Ascending aorta (tissue), 2 donors: ENCODE results near the gene FOXI1. TPM values are rescaled to one million over a fixed set of nuclear protein-coding genes. Genes with fewer than 3 reads are reported as not detected.

Source experiments
- DNase-seq, 2 donors: peaks; one replicate each; pipeline ENCODE4 v3.0.0-alpha.2; 2019; ENCODE audit warnings: low spot score in 2 of 2
- H3K27ac ChIP-seq, 2 donors: fragments of 200-600 bp; sonication (generic); one replicate each; pipeline ENCODE4 v1.5.1; 2016 to 2017; ENCODE audit warnings: mild to moderate bottlenecking in 1 of 2
- H3K27me3 ChIP-seq: fragments of 200-600 bp; sonication (generic); one replicate; pipeline ENCODE4 v1.5.1; 2017
- H3K36me3 ChIP-seq, 2 donors: fragments of 200-600 bp; sonication (generic); one replicate each; pipeline ENCODE4 v1.5.1; 2016
- H3K4me1 ChIP-seq, 2 donors: fragments of 200-600 bp; sonication (generic); one replicate each; pipeline ENCODE4 v1.5.1; 2016 to 2017; ENCODE audit warnings: mild to moderate bottlenecking in 1 of 2
- H3K4me3 ChIP-seq, 2 donors: fragments of 200-600 bp; sonication (generic); one replicate each; pipeline ENCODE4 v1.5.1; 2016 to 2017; ENCODE audit warnings: mild to moderate bottlenecking in 1 of 2
- H3K9me3 ChIP-seq, 2 donors: fragments of 200-600 bp; sonication (generic); one replicate each; pipeline ENCODE4 v1.5.1; 2016
- intact Hi-C: fragments of 100-400 bp; cut with DNase I; formaldehyde crosslinking; loops from one replicate; pipeline ENCODE4 v1.15.1; 2023
- total RNA-seq: library from RNA; depleted of rRNA; stranded (reverse); fragments of >200 nt; gene quantifications from one replicate; pipeline ENCODE4 v1.1.0, GENCODE V29; 2016
- TF ChIP-seq, protein P1 (sequence below), 3 experiments: fragments of 200-600 bp in 2 of 3; fragments of 450-650 bp in 1 of 3; sonication (generic) in 2 of 3; IDR thresholded peaks; one replicate each; pipeline ENCODE4 v1.5.1; 2016 to 2019; ENCODE audit warnings: antibody characterized with exemption in 3 of 3, mild to moderate bottlenecking in 1 of 3, moderate library complexity in 1 of 3

FOXI1 gene
- total RNA-seq, 1 donor from 2014 or later = not detected

DNA sequence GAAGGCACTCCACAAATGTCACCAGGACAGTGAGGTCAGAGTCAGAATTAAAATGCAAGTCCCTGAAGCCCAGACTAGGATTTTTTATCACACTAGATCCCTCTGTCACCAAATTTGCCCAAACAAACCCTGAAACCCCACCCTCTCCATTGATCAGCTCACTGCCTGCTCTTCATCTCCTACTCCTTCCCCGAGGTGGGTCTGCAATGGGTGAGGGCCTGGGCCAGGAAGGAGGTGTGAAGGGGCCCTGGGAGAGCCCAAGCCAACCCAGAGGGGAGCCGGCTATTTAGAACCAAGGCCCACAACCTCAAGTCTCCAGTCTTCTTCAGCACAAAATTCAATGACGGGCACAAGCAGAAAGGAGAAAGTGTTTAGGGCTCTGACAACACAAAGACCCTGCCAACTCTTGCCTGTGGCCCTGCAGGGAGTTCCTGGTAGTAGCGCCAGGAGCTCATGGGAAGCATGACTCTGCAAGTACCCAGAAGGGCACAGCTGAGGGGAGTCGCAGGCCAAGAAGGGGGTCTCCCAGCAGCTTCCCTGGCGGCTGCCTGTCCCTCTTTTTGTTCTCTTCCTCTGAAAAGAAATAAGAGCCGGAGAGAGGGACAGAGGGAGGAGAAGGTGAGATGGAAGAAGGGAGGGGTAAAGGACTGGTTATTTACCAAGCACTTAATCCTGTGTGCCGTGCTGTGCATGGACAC lies 5.5 kb downstream of the FOXI1 start:
- TF ChIP-seq, protein P1, sequence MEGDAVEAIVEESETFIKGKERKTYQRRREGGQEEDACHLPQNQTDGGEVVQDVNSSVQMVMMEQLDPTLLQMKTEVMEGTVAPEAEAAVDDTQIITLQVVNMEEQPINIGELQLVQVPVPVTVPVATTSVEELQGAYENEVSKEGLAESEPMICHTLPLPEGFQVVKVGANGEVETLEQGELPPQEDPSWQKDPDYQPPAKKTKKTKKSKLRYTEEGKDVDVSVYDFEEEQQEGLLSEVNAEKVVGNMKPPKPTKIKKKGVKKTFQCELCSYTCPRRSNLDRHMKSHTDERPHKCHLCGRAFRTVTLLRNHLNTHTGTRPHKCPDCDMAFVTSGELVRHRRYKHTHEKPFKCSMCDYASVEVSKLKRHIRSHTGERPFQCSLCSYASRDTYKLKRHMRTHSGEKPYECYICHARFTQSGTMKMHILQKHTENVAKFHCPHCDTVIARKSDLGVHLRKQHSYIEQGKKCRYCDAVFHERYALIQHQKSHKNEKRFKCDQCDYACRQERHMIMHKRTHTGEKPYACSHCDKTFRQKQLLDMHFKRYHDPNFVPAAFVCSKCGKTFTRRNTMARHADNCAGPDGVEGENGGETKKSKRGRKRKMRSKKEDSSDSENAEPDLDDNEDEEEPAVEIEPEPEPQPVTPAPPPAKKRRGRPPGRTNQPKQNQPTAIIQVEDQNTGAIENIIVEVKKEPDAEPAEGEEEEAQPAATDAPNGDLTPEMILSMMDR (IDR thresholded peaks at IDR 0.05) = no peak
- Histone ChIP-seq H3K4me1 (no peaks in the 10 kb centered on the region), H3K4me3 (no peak overlapping the region), H3K9me3 (no peaks in the 10 kb centered on the region), H3K27me3 (no peaks in the 10 kb centered on the region), H3K27ac (no peak overlapping the region), H3K36me3 (no peaks in the 10 kb centered on the region)
- peak in 1 of 2 donors; percentile 40 for DNase-seq
- intact Hi-C loops = no loop called here

DNA sequence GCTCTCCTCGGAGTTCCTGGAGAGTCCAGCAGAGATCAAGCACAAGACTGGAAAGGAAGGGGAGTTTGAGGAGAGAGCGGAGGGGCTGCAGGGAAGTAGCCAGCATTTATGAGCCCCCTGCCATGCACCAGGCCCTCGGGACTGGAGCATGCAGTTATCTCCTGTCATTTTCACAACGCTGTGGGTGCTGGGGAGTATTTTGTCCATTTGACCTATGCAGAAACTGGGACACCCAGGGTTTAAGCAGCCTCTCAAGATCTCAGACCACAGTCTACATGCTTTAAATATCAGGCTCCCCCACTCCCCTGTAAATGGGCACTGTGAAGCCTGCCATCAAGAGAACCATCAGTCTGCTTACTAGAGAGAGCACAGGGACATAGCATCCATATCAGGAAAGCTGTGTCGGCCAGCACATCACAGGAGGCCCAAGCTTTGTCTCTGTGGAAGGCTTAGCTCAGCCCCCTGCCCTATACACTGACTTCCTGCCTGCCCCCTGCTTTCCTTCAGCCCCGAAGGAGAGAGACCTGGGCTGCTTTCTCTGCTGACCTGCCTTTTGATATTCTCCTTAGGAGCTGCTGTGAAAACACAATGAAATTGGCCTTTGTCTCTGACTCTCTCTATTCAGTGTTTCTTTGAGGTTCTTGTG lies 7.3 kb downstream of the FOXI1 start:
- DNase-seq = peak in 1 of 2 donors; percentile 38
- intact Hi-C loops = no loop called here
- TF ChIP-seq, protein P1 (IDR thresholded peaks at IDR 0.05) = no peak
- no peak overlapping the region for H3K4me3 ChIP-seq
- H3K36me3 ChIP-seq = no peaks in the 10 kb centered on the region
- no peak overlapping the region for H3K27ac ChIP-seq
- no peaks in the 10 kb centered on the region for H3K9me3 ChIP-seq
- no peaks in the 10 kb centered on the region for H3K27me3 ChIP-seq
- H3K4me1 ChIP-seq = no peaks in the 10 kb centered on the region

DNA sequence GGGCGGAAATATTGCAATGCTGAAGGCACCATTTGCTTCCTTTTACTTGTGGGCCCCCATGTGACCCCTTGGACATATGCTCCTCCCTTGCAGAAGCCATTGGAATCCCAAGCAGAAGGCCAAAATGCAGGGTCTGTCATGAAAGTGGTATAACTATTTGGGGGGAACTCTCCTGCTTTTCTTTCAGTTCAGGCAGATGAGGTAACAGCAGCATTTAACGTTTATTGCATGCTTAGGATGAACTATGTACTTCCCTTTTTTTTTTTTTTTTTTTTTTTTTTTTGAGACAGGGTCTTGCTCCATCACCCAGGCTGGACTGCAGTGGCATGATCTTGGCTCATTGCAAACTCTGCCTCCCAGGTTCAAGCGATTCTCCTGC lies 7.8 kb downstream of the FOXI1 start:
- Histone ChIP-seq H3K36me3 (no peaks in the 10 kb centered on the region), H3K9me3 (no peaks in the 10 kb centered on the region), H3K27me3 (no peaks in the 10 kb centered on the region), H3K27ac (no peak overlapping the region), H3K4me1 (no peaks in the 10 kb centered on the region), H3K4me3 (no peak overlapping the region)
- no peak for DNase-seq
- intact Hi-C loops = no loop called here
- TF ChIP-seq, protein P1 (IDR thresholded peaks at IDR 0.05) = no peak

DNA sequence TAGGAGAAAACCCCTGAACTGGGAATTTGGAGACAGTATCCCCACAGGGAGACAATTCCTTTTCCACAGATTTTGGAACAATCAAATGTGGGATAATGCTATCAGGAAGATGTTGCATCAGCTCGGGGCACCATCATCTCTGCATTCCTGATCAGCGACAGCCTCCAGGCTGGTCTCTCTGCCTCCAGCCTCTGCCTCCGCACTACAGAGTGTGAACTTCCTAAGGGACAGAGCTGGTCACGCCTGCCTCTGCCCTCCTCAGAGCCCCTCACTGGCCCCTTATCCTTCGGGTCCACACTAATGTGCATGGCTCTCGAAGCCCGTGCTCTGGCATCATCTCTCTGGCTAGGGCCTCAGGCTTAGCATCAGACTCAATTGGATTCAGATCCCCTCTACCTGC lies 8.6 kb downstream of the FOXI1 start:
- TF ChIP-seq, protein P1 (IDR thresholded peaks at IDR 0.05) = no peak
- H3K4me3 ChIP-seq = no peak overlapping the region
- H3K36me3 ChIP-seq = no peaks in the 10 kb centered on the region
- no peaks in the 10 kb centered on the region for H3K9me3 ChIP-seq
- peak in 1 of 2 donors; percentile 12 for DNase-seq
- H3K27me3 ChIP-seq = no peaks in the 10 kb centered on the region
- intact Hi-C loops = no loop called here
- no peak overlapping the region for H3K27ac ChIP-seq
- H3K4me1 ChIP-seq = no peaks in the 10 kb centered on the region

DNA sequence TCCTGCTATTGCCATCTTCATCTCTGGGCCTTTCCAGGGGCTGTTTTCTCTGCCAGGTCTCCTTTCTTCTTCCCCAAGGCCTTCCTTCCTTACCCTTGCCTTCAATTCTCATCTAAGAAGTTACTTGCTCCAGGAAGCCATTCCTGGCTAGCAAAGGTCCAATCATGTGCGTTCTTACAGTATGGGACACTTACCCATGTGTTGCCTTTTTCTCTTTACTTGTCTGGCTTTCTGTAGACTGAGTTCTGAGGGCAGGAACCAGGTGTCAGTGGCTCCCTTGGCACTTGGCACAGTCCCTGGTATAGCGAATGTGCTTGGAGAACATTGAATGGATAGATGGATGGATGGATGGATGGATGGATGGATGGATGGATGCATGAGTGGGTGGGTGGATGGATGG lies 10.2 kb downstream of the FOXI1 start:
- Histone ChIP-seq H3K27me3 (no peaks in the 10 kb centered on the region), H3K36me3 (no peaks in the 10 kb centered on the region), H3K4me1 (no peaks in the 10 kb centered on the region), H3K4me3 (no peak overlapping the region), H3K9me3 (no peaks in the 10 kb centered on the region), H3K27ac (no peak overlapping the region)
- intact Hi-C loops = no loop called here
- TF ChIP-seq, protein P1 (IDR thresholded peaks at IDR 0.05) = no peak
- DNase-seq = peak in 1 of 2 donors; percentile 25
